ENCODE measurements around the gene NKX6-1.

Gene NKX6-1

GRCh38 chr4:84479663-84480062 is 19.4 kb downstream of the NKX6-1 start:
- DNase-seq (ENCODE audit: extremely low read depth in 1 of 2, low read depth in 1 of 2), result no peak

GRCh38 chr4:84477738-84478137 is 21.4 kb downstream of the NKX6-1 start:
- DNase-seq (ENCODE audit: extremely low read depth in 1 of 2, low read depth in 1 of 2), result no peak

GRCh38 chr4:84474107-84474506 is 25.0 kb downstream of the NKX6-1 start:
- DNase-seq (ENCODE audit: extremely low read depth in 1 of 2, low read depth in 1 of 2), result no peak

GRCh38 chr4:84472154-84472553 is 26.9 kb downstream of the NKX6-1 start:
- DNase-seq (ENCODE audit: extremely low read depth in 1 of 2, low read depth in 1 of 2), result no peak

GRCh38 chr4:84470204-84470785 is 28.8 kb downstream of the NKX6-1 start:
- DNase-seq (ENCODE audit: extremely low read depth in 1 of 2, low read depth in 1 of 2), result no peak

- DNase-seq (ENCODE audit: extremely low read depth in 1 of 2, low read depth in 1 of 2), result no peak
Measured at GRCh38 chr4:84467601-84468000, 31.5 kb downstream of the NKX6-1 start.

- no peak for DNase-seq (ENCODE audit: extremely low read depth in 1 of 2, low read depth in 1 of 2)
Measured at GRCh38 chr4:84459783-84460182, 39.3 kb downstream of the NKX6-1 start.

GRCh38 chr4:84456157-84456556 is 42.9 kb downstream of the NKX6-1 start:
- no peak for DNase-seq (ENCODE audit: extremely low read depth in 1 of 2, low read depth in 1 of 2)

GRCh38 chr4:84455697-84456096 is 43.4 kb downstream of the NKX6-1 start:
- DNase-seq (ENCODE audit: extremely low read depth in 1 of 2, low read depth in 1 of 2), result no peak

GRCh38 chr4:84451546-84451945 is 47.5 kb downstream of the NKX6-1 start:
- no peak for DNase-seq (ENCODE audit: extremely low read depth in 1 of 2, low read depth in 1 of 2)

GRCh38 chr4:84443523-84443922 is 55.6 kb downstream of the NKX6-1 start:
- no peak for DNase-seq (ENCODE audit: extremely low read depth in 1 of 2, low read depth in 1 of 2)

- no peak for DNase-seq (ENCODE audit: extremely low read depth in 1 of 2, low read depth in 1 of 2)
Measured at GRCh38 chr4:84442778-84443177, 56.3 kb downstream of the NKX6-1 start.

All from stimulated activated CD8-positive, alpha-beta memory T cell treated with anti-CD3 and anti-CD28 coated beads, Interleukin-7, amount 100 ng/mL, for 48 hours (primary cell).